Memory B cell (primary cell): ENCODE results near the gene MRPL1.

Experiments used
- ATAC-seq: fragments of 150-1000 bp; cut with Tn5 transposase; 2 replicates; pipeline ENCODE4 v1.10.0; 2021; ENCODE audit warnings: low read depth, mild to moderate bottlenecking, moderate library complexity
- DNase-seq, 2 donors: peaks; one replicate each; pipeline ENCODE4 v3.0.0; 2022; ENCODE audit warnings: low spot score in 2 of 2
- H3K27ac Mint-ChIP-seq: one replicate; pipeline ENCODE4 v1.8.0; 2022; ENCODE audit warnings: mild to moderate bottlenecking, moderate library complexity, mixed read lengths
- H3K27me3 Mint-ChIP-seq: one replicate; pipeline ENCODE4 v1.8.0; 2022; ENCODE audit warnings: mixed read lengths
- H3K36me3 Mint-ChIP-seq: one replicate; pipeline ENCODE4 v1.8.0; 2022; ENCODE audit warnings: mild to moderate bottlenecking, mixed read lengths
- H3K4me1 Mint-ChIP-seq: one replicate; pipeline ENCODE4 v1.8.0; 2022; ENCODE audit warnings: mixed read lengths
- H3K4me3 Mint-ChIP-seq: one replicate; pipeline ENCODE4 v1.8.0; 2022; ENCODE audit warnings: mild to moderate bottlenecking, moderate library complexity, mixed read lengths
- H3K9me3 Mint-ChIP-seq: one replicate; pipeline ENCODE4 v1.8.0; 2022; ENCODE audit warnings: mixed read lengths

MRPL1 gene

GRCh38 chr4:77862478-77863216 lies at the start of gene MRPL1:
Gene MRPL1, plus strand, starts transcription at chr4:77862830. Its CDS starts 19 bp downstream, at chr4:77862849.
- H3K4me1 Mint-ChIP-seq, result peaks cover 27% of the 10 kb centered on the region

DNA sequence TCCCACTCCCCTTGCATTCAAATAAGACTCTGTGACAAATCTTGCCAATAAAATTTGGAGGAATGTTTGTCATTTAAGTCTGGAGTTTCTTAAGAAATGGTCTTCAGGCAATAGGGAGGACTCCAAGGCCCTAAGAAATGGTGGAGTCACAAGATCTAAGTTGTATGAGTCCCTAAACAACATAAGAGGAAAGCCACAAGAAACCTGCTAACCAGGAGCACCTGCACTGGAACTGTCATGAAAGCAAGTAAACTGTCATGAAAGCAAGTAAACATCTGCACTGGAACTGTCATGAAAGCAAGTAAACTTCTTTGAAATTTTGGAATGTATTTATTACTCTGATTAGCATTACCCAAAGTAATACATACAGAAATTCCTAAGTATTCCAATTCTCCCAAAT lies 47.0 kb upstream of the MRPL1 start:
- no peak for DNase-seq
- peaks cover 9% of the 10 kb centered on the region for H3K36me3 Mint-ChIP-seq
- no peak for ATAC-seq
- H3K4me1 Mint-ChIP-seq, result peaks cover 36% of the 10 kb centered on the region
- no peak overlapping the region for H3K4me3 Mint-ChIP-seq
- no peaks in the 10 kb centered on the region for H3K9me3 Mint-ChIP-seq
- peak overlapping the region; percentile 14 for H3K27ac Mint-ChIP-seq
- no peaks in the 10 kb centered on the region for H3K27me3 Mint-ChIP-seq

More at GRCh38 chr4:77862478-77863216, at the start of gene MRPL1:
- ATAC-seq (peak; percentile 77), DNase-seq (peak; percentile 78 to 90)
- peaks cover 11% of the 10 kb centered on the region for H3K36me3 Mint-ChIP-seq
- H3K27ac Mint-ChIP-seq, result peak within 1 kb of the TSS; percentile 100
- H3K9me3 Mint-ChIP-seq, result no peaks in the 10 kb centered on the region
- H3K27me3 Mint-ChIP-seq, result no peaks in the 10 kb centered on the region
- H3K4me3 Mint-ChIP-seq, result peak within 1 kb of the TSS; percentile 91

DNA sequence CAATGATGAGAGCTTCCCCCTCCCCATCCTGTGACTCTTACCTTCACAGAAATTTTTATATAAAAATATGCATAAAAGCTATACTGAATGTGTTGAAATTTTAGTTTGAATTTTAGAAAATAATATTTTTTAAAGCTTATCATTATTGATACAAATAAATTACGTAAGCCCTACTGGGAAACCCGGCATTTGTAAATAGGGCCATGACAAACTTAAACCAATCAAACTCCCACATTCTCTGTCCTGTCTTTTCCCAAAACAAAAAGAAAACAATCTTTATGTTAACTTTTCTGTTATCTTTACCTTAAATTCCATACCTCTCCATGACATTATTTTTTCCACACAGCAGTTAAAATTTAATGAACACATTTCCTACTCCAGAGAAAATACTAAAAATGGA lies 46.1 kb upstream of the MRPL1 start:
- Mint-ChIP-seq H3K27ac (no peak overlapping the region), H3K4me1 (peaks cover 38% of the 10 kb centered on the region), H3K36me3 (peaks cover 7% of the 10 kb centered on the region), H3K9me3 (no peaks in the 10 kb centered on the region), H3K4me3 (no peak overlapping the region), H3K27me3 (no peaks in the 10 kb centered on the region)
- no peak for DNase-seq
- ATAC-seq, result no peak

GRCh38 chr4:77817304-77818072 lies 45.1 kb upstream of the MRPL1 start:
- H3K27me3 Mint-ChIP-seq, result no peaks in the 10 kb centered on the region
- H3K4me1 Mint-ChIP-seq, result peaks cover 40% of the 10 kb centered on the region
- H3K9me3 Mint-ChIP-seq, result no peaks in the 10 kb centered on the region
- H3K27ac Mint-ChIP-seq, result peak overlapping the region; percentile 99
- ATAC-seq (no peak), DNase-seq (no peak)
- H3K36me3 Mint-ChIP-seq, result peaks cover 5% of the 10 kb centered on the region
- H3K4me3 Mint-ChIP-seq, result peak overlapping the region; percentile 90

GRCh38 chr4:77818073-77818601 lies 44.5 kb upstream of the MRPL1 start:
- DNase-seq (peak; percentile 30 to 39), ATAC-seq (peak; percentile 15)
- peak overlapping the region; percentile 99 for H3K27ac Mint-ChIP-seq
- H3K4me3 Mint-ChIP-seq, result peak overlapping the region; percentile 90
- no peaks in the 10 kb centered on the region for H3K9me3 Mint-ChIP-seq
- peaks cover 4% of the 10 kb centered on the region for H3K36me3 Mint-ChIP-seq
- no peaks in the 10 kb centered on the region for H3K27me3 Mint-ChIP-seq
- H3K4me1 Mint-ChIP-seq, result peaks cover 40% of the 10 kb centered on the region

- peak; percentile 65 to 91 for DNase-seq
- peak within 1 kb of the TSS; percentile 99 for H3K27ac Mint-ChIP-seq
- peak within 1 kb of the TSS; percentile 96 for H3K4me3 Mint-ChIP-seq
- H3K9me3 Mint-ChIP-seq, result no peaks in the 10 kb centered on the region
- H3K36me3 Mint-ChIP-seq, result peaks cover 4% of the 10 kb centered on the region
- peaks cover 36% of the 10 kb centered on the region for H3K4me1 Mint-ChIP-seq
- ATAC-seq, result peak; percentile 13
- H3K27me3 Mint-ChIP-seq, result no peaks in the 10 kb centered on the region
Observed at GRCh38 chr4:77818602-77819403, 43.8 kb upstream of the MRPL1 start, which contains the start of gene CNOT6L. Gene CNOT6L, minus strand, starts transcription at chr4:77819368. Its CDS starts 60 bp downstream, at chr4:77819308.

GRCh38 chr4:77819404-77819842 lies 43.2 kb upstream of the MRPL1 start:
- Mint-ChIP-seq H3K27ac (peak overlapping the region; percentile 99), H3K4me1 (peaks cover 33% of the 10 kb centered on the region), H3K4me3 (peak overlapping the region; percentile 96), H3K27me3 (no peaks in the 10 kb centered on the region), H3K9me3 (no peaks in the 10 kb centered on the region), H3K36me3 (peaks cover 4% of the 10 kb centered on the region)
- peak; percentile 54 for ATAC-seq
- DNase-seq, result peak in 1 of 2 donors; percentile 87

DNA sequence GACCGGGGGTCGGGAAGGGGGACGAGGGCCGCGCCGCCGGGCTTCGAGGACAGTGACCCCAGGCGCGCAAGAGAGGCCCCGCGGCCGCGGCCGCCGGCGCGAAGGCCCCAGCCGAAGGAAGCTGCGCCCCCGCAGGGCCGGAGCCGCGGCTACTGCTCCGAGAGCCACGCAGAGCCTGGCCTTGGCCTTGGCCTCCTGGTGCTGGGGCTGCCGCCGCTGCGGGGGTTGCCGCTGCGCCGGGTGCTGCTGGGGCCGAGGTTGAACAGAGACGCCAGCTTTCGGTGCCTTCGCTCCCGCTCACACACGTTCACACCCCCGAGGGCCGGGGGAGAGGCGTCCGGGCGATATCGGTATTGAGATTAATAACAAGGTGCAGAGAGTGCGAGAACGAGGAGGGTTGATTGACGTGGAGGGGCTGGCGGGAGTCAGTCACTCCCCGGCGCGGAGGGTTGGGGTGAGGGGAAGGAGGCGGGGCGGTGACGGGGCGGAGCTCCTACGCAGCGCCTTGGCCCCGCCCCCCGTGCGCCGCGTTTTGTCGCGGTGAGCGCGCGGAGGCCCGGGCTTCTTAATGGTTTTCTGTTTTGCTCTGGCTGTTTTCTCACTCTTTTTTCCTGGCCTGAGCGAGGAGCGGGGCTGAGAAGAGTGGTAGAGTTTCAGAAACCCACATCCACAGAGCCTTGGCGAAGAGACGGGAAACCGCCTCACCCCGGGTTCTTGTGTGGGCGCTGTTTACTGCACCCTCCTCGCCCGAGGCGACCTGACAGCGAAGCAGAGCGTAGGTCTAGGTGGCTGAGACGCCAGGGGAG lies 42.6 kb upstream of the MRPL1 start:
- H3K27ac Mint-ChIP-seq, result peak overlapping the region; percentile 99
- peaks cover 4% of the 10 kb centered on the region for H3K36me3 Mint-ChIP-seq
- peak; percentile 67 for ATAC-seq
- peak overlapping the region; percentile 96 for H3K4me3 Mint-ChIP-seq
- H3K9me3 Mint-ChIP-seq, result no peaks in the 10 kb centered on the region
- peak; percentile 95 to 96 for DNase-seq
- H3K4me1 Mint-ChIP-seq, result peaks cover 36% of the 10 kb centered on the region
- H3K27me3 Mint-ChIP-seq, result no peaks in the 10 kb centered on the region

DNA sequence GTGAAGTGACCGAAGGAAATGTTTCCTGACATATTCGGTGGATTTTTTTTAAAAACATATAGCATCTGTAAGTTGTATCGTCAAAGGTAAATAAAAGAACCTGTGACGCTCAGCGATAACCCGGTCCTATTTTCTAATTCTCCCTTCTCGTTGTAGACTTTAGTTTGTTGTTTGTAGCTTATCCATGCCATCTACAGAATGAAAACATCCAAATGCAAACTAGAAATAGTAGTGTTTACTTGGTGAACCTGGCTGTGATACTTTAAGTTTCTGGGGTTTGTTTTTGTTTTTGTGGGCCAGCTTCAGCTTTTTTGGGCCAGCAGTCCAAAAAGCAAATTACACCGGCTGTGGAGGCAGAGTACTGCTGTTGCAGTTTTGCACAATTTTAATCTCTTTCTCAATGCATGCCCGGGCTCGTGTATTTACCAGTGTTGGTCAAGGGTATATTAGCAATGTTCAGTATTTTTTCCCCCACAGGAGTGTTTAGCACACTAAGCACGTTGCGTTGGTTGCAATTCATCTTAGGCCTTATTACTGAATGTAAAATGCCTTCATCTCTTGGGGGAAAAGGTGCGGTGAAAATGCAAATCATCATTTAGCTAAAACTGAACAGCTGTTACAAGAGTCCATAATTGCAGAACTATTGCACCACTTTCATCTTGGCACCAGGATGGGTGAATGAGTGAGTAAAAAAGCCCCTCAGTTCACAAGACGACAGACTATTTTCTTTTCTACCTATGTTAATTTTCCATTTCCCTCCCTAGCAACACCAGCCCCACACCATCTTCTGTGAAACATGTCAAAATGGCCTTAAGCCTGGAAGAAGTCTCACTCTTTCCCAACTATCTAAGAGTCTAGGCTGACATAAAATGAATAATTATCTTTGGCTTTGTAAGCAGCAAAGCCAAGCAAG lies 41.7 kb upstream of the MRPL1 start:
- DNase-seq (peak; percentile 38 to 58), ATAC-seq (peak; percentile 25)
- H3K4me1 Mint-ChIP-seq, result peaks cover 32% of the 10 kb centered on the region
- no peaks in the 10 kb centered on the region for H3K27me3 Mint-ChIP-seq
- peaks cover 4% of the 10 kb centered on the region for H3K36me3 Mint-ChIP-seq
- H3K27ac Mint-ChIP-seq, result peak overlapping the region; percentile 99
- H3K4me3 Mint-ChIP-seq, result peak overlapping the region; percentile 96
- H3K9me3 Mint-ChIP-seq, result no peaks in the 10 kb centered on the region

GRCh38 chr4:77821775-77822174 lies 40.9 kb upstream of the MRPL1 start:
- no peaks in the 10 kb centered on the region for H3K27me3 Mint-ChIP-seq
- H3K4me3 Mint-ChIP-seq, result peak overlapping the region; percentile 67
- DNase-seq, result peak in 1 of 2 donors; percentile 41
- peaks cover 4% of the 10 kb centered on the region for H3K36me3 Mint-ChIP-seq
- H3K9me3 Mint-ChIP-seq, result no peaks in the 10 kb centered on the region
- peaks cover 38% of the 10 kb centered on the region for H3K4me1 Mint-ChIP-seq
- H3K27ac Mint-ChIP-seq, result peak overlapping the region; percentile 99
- ATAC-seq, result peak; percentile 13

DNA sequence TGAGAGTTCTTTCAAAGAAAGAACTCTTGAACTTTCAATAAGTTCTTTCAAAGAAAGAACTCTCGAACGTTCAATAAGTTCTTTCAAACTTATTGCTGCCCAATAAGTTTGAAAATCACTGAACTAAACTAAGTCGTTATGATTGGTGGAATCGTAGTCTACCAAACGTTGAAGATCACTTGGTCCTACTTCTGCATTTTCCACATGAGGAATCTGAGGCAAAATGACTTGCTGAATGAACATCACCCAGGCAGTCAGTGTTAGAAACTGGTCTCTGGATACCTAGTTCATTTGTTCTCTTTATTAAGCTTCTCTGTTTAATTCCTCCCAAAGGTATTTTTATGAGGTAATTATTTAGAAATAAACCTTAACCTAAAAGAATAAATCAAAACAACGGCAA lies 36.4 kb upstream of the MRPL1 start:
- Mint-ChIP-seq H3K27me3 (no peaks in the 10 kb centered on the region), H3K4me1 (peaks cover 31% of the 10 kb centered on the region), H3K9me3 (no peaks in the 10 kb centered on the region), H3K27ac (no peak overlapping the region), H3K36me3 (no peaks in the 10 kb centered on the region), H3K4me3 (no peak overlapping the region)
- peak in 1 of 2 donors; percentile 26 for DNase-seq
- ATAC-seq, result peak; percentile 59

DNA sequence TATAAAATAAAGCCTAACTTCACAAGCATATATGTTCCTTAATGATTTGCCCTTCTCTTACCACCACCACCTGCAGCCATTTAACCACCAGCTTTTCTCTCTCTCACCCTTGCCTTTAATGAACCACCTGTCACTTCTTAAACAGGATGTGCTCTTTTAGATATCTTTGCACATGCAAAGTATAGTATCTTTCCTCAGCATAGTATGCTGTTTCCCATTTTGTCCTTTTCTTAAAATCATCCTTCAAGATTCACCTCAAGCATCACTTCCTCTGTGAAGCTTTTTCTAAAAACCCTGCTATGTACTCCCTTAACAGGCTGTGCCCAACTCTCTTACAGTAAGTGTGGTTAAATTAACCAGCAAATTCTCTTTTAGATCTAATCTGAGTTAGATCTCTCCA lies 35.3 kb upstream of the MRPL1 start:
- H3K27me3 Mint-ChIP-seq, result no peaks in the 10 kb centered on the region
- peak overlapping the region; percentile 16 for H3K4me3 Mint-ChIP-seq
- H3K4me1 Mint-ChIP-seq, result peaks cover 22% of the 10 kb centered on the region
- H3K36me3 Mint-ChIP-seq, result no peaks in the 10 kb centered on the region
- H3K9me3 Mint-ChIP-seq, result no peaks in the 10 kb centered on the region
- DNase-seq (no peak), ATAC-seq (peak; percentile 71)
- H3K27ac Mint-ChIP-seq, result peak overlapping the region; percentile 46
